Prostate gland (tissue), 2 donors: Measurements from ENCODE around the gene ADRM1. TPM values are rescaled to one million over a fixed set of nuclear protein-coding genes. Genes with fewer than 3 reads are reported as not detected.

ENCODE experiments used
- DNase-seq: peaks from one replicate; pipeline ENCODE4 v3.0.0-alpha.2; 2019; ENCODE audit warnings: low spot score
- H3K27ac ChIP-seq, 2 donors: fragments of 200-600 bp; sonication (generic); 2 replicates each; pipeline ENCODE4 v1.5.1; 2017 to 2019
- H3K27me3 ChIP-seq: fragments of 200-600 bp; sonication (generic); replicated peaks from 2 replicates; pipeline ENCODE4 v1.5.1; 2019; ENCODE audit not compliant: insufficient read depth
- H3K36me3 ChIP-seq, 2 donors: fragments of 200-600 bp; sonication (generic); 1 replicate in 1 of 2; 2 replicates in 1 of 2; pipeline versions ENCODE4 v1.5.1 to v1.8.1; 2017 to 2019
- H3K4me1 ChIP-seq: fragments of 200-600 bp; sonication (generic); replicated peaks from 2 replicates; pipeline ENCODE4 v1.5.1; 2019
- H3K4me3 ChIP-seq, 2 donors: fragments of 200-600 bp; sonication (generic); 2 replicates each; pipeline ENCODE4 v1.5.1; 2017 to 2019
- H3K9me3 ChIP-seq: fragments of 200-600 bp; sonication (generic); 2 replicates; pipeline ENCODE4 v1.5.1; 2017
- POLR2A ChIP-seq: fragments of 450-650 bp; IDR thresholded peaks from one replicate; pipeline ENCODE4 v1.6.1; 2016; ENCODE audit warnings: antibody characterized with exemption, mild to moderate bottlenecking
- POLR2AphosphoS5 ChIP-seq: sonication (generic); formaldehyde crosslinking; IDR thresholded peaks from one replicate; pipeline ENCODE4 v1.6.1; 2017; ENCODE audit warnings: antibody characterized with exemption
- WGBS: methylation state at CpG from one replicate; pipeline ENCODE4 v1.1.5; 2018; 5-methylcytosine and 5-hydroxymethylcytosine counted together
- intact Hi-C: fragments of 100-400 bp; cut with DNase I; formaldehyde crosslinking; loops from one replicate; pipeline ENCODE4 v1.14.2; 2022
- total RNA-seq, 2 donors: library from RNA; depleted of rRNA; stranded (reverse); fragments of >200 nt; gene quantifications; one replicate each; pipeline ENCODE4 v1.1.0, GENCODE V29; 2016
- TF ChIP-seq, protein P1 (sequence below), 4 experiments: fragments of 200-600 bp in 2 of 4; fragments of 450-650 bp in 2 of 4; sonication (generic) in 2 of 4; IDR thresholded peaks; 1 replicate in 3 of 4; 2 replicates in 1 of 4; pipeline ENCODE4 v1.5.1; 2016 to 2019; ENCODE audit warnings: antibody characterized with exemption in 4 of 4, mild to moderate bottlenecking in 2 of 4, moderate library complexity in 2 of 4

ADRM1 gene
- total RNA-seq, 2 donors from 2014 or later, result 149 to 207 TPM

DNA sequence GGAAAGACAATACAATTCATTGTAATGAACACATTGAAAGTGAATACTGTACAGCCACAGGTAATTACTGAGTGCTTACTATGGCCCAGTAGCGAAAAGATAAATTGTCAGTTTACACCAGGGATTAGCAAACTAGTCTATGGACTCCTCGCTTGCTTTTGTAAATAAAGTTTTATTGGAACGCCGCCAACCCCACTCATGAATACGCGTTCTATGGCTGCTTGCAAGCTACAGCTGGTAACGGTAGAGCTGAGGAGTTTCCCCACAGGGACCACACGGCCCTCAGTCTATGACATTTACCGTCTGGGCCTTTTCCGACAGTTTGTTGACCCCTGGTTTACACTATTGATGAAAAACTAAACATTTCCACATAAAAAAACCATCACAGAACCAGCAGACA, 40.1 kb downstream of the ADRM1 start:
- Histone ChIP-seq H3K27ac (no peak overlapping the region), H3K36me3 (no peaks in the 10 kb centered on the region)

GRCh38 chr20:62344092-62344491, 41.3 kb downstream of the ADRM1 start:
- Histone ChIP-seq H3K27ac (no peak overlapping the region), H3K27me3 (no peaks in the 10 kb centered on the region), H3K36me3 (no peaks in the 10 kb centered on the region), H3K4me1 (no peaks in the 10 kb centered on the region), H3K4me3 (no peak overlapping the region), H3K9me3 (no peaks in the 10 kb centered on the region)
- 93% methylated on average over 5 of the region's 5 CpGs for WGBS
- TF ChIP-seq POLR2AphosphoS5 (no peak), POLR2A (no peak)
- TF ChIP-seq, protein P1, sequence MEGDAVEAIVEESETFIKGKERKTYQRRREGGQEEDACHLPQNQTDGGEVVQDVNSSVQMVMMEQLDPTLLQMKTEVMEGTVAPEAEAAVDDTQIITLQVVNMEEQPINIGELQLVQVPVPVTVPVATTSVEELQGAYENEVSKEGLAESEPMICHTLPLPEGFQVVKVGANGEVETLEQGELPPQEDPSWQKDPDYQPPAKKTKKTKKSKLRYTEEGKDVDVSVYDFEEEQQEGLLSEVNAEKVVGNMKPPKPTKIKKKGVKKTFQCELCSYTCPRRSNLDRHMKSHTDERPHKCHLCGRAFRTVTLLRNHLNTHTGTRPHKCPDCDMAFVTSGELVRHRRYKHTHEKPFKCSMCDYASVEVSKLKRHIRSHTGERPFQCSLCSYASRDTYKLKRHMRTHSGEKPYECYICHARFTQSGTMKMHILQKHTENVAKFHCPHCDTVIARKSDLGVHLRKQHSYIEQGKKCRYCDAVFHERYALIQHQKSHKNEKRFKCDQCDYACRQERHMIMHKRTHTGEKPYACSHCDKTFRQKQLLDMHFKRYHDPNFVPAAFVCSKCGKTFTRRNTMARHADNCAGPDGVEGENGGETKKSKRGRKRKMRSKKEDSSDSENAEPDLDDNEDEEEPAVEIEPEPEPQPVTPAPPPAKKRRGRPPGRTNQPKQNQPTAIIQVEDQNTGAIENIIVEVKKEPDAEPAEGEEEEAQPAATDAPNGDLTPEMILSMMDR (IDR thresholded peaks at IDR 0.05), result no peak
- intact Hi-C loops, result no loop called here
- no peak for DNase-seq

More for the DNA sequence above, 40.1 kb downstream of the ADRM1 start:
- DNase-seq, result no peak
- WGBS, result 69% methylated on average over 10 of the region's 10 CpGs
- no peaks in the 10 kb centered on the region for H3K4me1 ChIP-seq
- intact Hi-C loops, result no loop called here
- TF ChIP-seq, protein P1 (IDR thresholded peaks at IDR 0.05), result no peak
- TF ChIP-seq POLR2A, result no peak
- no peak for TF ChIP-seq POLR2AphosphoS5
- H3K27me3 ChIP-seq, result no peaks in the 10 kb centered on the region
- no peak overlapping the region for H3K4me3 ChIP-seq
- H3K9me3 ChIP-seq, result no peaks in the 10 kb centered on the region

DNA sequence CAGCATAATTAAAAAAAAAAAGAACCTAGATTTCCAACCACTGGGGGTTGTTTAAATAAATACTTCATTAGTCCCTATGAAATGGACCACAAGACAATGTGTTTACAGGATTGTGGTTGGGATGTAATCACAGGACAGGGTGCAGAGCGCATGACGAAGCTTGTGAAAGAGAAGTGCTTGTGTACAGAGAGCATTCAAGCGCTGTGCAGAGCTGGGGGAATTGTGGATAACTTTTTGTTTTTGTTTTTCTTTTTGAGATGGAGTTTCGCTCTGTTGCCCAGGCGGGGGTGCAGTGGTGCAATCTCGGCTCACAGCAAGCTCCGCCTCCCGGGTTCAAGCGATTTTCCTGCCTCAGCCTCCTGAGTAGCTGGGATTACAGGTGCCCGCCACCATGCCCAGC, 42.0 kb downstream of the ADRM1 start:
- TF ChIP-seq POLR2AphosphoS5, result no peak
- TF ChIP-seq, protein P1 (IDR thresholded peaks at IDR 0.05), result no peak
- TF ChIP-seq POLR2A, result no peak
- H3K27me3 ChIP-seq, result no peaks in the 10 kb centered on the region
- DNase-seq, result no peak
- no peaks in the 10 kb centered on the region for H3K4me1 ChIP-seq
- H3K27ac ChIP-seq, result no peak overlapping the region
- H3K4me3 ChIP-seq, result no peak overlapping the region
- intact Hi-C loops, result no loop called here
- WGBS, result 88% methylated on average over 10 of the region's 10 CpGs
- H3K36me3 ChIP-seq, result no peaks in the 10 kb centered on the region
- no peaks in the 10 kb centered on the region for H3K9me3 ChIP-seq

DNA sequence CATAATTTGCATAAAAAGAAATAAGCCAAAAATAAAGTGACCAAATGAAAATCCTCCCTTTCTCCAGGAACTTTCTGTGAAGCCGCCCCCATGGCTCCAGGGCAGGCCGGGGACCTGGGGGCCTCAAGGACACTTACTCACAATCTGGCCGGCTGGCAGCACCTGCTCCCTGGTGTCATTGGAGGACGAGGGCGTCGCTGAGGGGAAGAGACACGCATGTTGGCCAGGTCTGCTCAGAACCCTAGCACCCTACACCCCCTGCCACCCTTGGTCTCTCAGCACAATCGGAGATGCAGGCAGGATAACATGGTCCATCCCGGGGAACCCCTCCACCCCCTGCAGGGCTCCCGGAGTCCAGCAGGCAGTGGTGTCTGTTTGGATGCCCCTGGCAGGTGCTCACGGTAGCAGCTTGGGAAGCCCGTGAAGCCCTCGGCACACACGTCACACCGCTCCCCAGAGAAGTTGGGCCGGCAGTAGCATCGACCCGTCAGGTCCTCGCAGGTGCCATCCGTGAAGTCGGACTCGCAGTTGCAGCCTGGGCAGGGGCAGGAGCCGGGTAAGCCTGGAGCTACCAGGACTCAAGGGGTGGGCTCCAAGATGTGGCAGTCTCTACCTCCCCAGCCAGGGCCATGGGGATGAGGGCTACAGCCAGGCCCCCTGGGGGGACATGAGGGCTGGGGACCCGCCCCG, 43.0 kb downstream of the ADRM1 start:
- TF ChIP-seq POLR2AphosphoS5, result no peak
- TF ChIP-seq POLR2A, result no peak
- TF ChIP-seq, protein P1 (IDR thresholded peaks at IDR 0.05), result no peak
- H3K36me3 ChIP-seq, result no peaks in the 10 kb centered on the region
- H3K4me1 ChIP-seq, result peaks cover 3% of the 10 kb centered on the region
- DNase-seq, result no peak
- intact Hi-C loops, result no loop called here
- no peaks in the 10 kb centered on the region for H3K9me3 ChIP-seq
- no peak overlapping the region for H3K27ac ChIP-seq
- no peaks in the 10 kb centered on the region for H3K27me3 ChIP-seq
- 86% methylated on average over 24 of the region's 25 CpGs for WGBS
- H3K4me3 ChIP-seq, result no peak overlapping the region
